ENCODE results near the gene LCORL. TPM values are rescaled to one million over a fixed set of nuclear protein-coding genes. Genes with fewer than 3 reads are reported as not detected.

Gene LCORL
- total RNA-seq, 3 donors from 2014 or later, result 17.6 to 21.9 (median 19.0) TPM

DNA sequence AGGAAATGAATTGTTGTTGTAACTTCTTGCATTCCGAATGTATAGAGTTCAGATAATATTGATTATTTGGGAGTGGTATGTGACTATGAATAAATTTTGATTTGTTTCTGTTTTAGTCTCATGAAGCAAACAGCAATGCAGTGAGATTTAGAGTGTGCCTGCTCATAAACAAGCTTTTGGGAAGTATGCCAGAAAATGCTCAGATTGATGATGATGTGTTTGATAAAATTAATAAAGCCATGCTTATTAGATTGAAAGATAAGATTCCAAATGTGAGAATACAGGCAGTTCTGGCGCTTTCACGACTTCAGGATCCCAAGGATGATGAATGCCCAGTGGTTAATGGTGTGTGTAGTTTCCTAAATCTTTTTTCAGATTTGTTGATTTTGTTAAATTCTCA is 208.8 kb downstream of the LCORL start:
- Histone ChIP-seq H3K4me1 (ENCODE audit: low read depth) (peaks cover 20% of the 10 kb centered on the region), H3K36me3 (ENCODE audit: low read depth) (no peaks in the 10 kb centered on the region), H3K9me3 (no peaks in the 10 kb centered on the region), H3K4me3 (no peak overlapping the region)
- ATAC-seq, result no peak
- intact Hi-C loops (cut with DNase I, micrococcal nuclease), result no loop called here
- TF ChIP-seq, protein P1, sequence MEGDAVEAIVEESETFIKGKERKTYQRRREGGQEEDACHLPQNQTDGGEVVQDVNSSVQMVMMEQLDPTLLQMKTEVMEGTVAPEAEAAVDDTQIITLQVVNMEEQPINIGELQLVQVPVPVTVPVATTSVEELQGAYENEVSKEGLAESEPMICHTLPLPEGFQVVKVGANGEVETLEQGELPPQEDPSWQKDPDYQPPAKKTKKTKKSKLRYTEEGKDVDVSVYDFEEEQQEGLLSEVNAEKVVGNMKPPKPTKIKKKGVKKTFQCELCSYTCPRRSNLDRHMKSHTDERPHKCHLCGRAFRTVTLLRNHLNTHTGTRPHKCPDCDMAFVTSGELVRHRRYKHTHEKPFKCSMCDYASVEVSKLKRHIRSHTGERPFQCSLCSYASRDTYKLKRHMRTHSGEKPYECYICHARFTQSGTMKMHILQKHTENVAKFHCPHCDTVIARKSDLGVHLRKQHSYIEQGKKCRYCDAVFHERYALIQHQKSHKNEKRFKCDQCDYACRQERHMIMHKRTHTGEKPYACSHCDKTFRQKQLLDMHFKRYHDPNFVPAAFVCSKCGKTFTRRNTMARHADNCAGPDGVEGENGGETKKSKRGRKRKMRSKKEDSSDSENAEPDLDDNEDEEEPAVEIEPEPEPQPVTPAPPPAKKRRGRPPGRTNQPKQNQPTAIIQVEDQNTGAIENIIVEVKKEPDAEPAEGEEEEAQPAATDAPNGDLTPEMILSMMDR (IDR thresholded peaks at IDR 0.05), result no peak
- no peak for DNase-seq

DNA sequence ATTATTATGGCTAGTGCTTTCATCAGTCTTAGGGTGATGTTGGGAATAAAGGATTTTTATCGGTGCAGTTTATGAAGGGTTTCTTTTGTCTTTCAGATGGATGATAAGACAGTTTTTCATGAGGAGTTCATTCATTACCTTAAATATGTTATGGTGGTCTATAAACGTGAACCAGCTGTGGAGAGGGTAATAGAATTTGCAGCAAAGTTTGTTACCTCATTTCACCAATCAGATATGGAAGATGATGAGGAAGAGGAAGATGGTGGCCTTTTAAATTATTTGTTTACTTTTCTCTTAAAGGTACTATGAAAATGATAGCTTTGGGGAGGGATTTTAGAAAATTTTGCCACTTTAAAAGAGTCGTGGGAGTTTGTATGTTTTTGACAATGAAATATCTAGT is 209.4 kb downstream of the LCORL start:
- Histone ChIP-seq H3K36me3 (ENCODE audit: low read depth) (no peaks in the 10 kb centered on the region), H3K4me1 (ENCODE audit: low read depth) (peaks cover 27% of the 10 kb centered on the region), H3K4me3 (no peak overlapping the region), H3K9me3 (no peaks in the 10 kb centered on the region)
- intact Hi-C loops (cut with DNase I, micrococcal nuclease), result no loop called here
- ATAC-seq, result no peak
- DNase-seq, result no peak
- TF ChIP-seq, protein P1 (IDR thresholded peaks at IDR 0.05), result no peak

DNA sequence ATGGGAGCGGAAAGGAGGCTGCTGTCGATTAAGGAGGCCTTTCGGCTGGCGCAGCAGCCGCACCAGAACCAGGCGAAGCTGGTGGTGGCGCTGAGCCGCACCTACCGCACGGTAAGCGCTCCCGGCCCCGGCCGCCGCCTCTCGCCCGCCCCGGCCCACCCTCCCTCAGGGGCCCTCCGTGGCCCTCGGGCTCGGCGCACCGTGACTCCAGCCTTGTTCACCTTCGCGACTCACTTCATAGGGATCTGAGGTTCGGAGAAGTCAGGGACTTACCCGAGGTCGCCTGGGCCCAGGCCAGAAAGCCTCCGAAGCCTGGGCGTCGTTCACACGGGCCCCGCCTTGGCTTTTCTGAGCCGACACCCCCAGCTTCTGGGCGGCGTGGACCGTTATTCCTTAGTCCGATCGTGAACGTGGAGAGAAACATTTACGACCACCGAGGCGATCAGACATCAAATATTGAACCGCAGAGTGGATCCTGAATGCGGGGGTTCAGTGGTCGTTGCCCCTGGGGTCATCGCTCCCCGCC is 210.4 kb downstream of the LCORL start:
- Histone ChIP-seq H3K4me1 (ENCODE audit: low read depth) (peaks cover 36% of the 10 kb centered on the region), H3K4me3 (peak overlapping the region; percentile 74), H3K9me3 (no peaks in the 10 kb centered on the region), H3K36me3 (ENCODE audit: low read depth) (no peaks in the 10 kb centered on the region)
- TF ChIP-seq, protein P1 (IDR thresholded peaks at IDR 0.05), result no peak
- DNase-seq (peak in 1 of 3 donors; percentile 32), ATAC-seq (peak; percentile 39)
- intact Hi-C loops (cut with DNase I, micrococcal nuclease), result no loop called here

DNA sequence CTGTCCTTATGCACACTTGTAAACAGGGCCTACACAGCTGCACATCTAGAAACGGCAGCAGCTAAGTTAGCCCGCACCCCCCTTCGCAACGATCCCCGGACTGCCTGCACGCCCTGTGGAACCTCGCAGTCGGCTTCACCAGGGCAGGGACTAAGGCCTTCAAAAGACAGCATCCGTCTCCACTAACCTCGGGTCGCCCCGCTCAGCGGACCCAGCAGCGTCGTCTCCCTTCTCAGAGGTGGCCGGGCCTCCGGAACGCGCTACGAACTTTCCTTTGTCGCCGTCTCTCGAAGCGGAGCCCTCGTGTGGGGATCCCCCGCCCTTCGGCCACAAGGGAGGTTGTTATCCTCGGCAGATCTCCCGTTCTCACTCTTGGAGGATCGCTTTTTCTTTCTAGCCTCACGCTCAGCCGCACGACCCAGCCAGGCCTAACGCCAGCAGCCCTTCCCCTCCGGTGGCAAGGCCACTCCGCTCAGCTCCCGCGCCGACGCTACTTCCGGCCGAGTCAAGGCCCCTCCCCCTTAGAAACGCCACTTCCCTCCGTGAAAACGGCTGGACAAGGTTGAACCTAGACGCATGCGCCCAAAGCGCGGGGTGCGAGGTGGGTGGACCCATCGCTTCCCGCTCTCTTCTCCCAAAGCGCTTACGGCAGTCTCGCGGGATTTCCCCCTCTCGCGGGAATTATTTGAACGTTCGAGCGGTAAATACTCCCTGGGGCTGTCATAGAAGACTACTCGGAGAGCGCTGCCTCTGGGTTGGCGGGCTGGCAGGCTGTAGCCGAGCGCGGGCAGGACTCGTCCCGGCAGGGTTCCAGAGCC is 211.1 kb downstream of the LCORL start, which contains the start of the genes DCAF16 and NCAPG:
TSS of gene DCAF16 (minus strand) at position 498 of the 818 bp plus-strand sequence. CDS start 6,616 bp downstream, outside the sequence.
TSS of gene NCAPG (plus strand) at position 720 of the 818 bp plus-strand sequence. CDS start 99 bp downstream, outside the sequence.
- TF ChIP-seq, protein P1 (IDR thresholded peaks at IDR 0.05), result no peak
- Histone ChIP-seq H3K36me3 (ENCODE audit: low read depth) (no peaks in the 10 kb centered on the region), H3K4me3 (peak within 1 kb of the TSS; percentile 74), H3K4me1 (ENCODE audit: low read depth) (peaks cover 37% of the 10 kb centered on the region), H3K9me3 (no peaks in the 10 kb centered on the region)
- intact Hi-C loops (cut with DNase I, micrococcal nuclease), result no loop called here
- ATAC-seq, result peak; percentile 99
- peak; percentile 99 to 100 (median 100) for DNase-seq

DNA sequence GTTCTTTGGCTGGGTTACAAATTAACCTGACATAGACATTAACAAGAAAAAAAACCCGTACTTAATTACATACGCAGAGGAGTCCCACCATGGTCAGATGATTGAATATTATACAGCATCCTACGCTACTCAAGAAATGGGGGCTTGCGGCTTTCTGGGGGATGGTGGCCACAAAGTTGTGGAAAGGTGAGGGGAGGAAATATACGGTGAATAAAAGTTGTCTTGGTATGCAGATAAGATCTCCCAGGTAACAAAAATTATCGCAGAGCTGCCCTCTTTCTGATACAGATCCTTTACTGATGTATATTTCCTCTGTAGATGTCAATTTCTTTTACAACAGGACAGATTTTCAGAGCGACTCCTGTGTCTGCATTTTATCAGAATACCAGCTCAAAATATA is 211.9 kb downstream of the LCORL start:
- Histone ChIP-seq H3K4me3 (peak overlapping the region; percentile 74), H3K4me1 (ENCODE audit: low read depth) (peaks cover 37% of the 10 kb centered on the region), H3K36me3 (ENCODE audit: low read depth) (no peaks in the 10 kb centered on the region), H3K9me3 (no peaks in the 10 kb centered on the region)
- ATAC-seq, result no peak
- DNase-seq, result no peak
- TF ChIP-seq, protein P1 (IDR thresholded peaks at IDR 0.05), result no peak
- intact Hi-C loops (cut with DNase I, micrococcal nuclease), result no loop called here

Data from mucosa of descending colon (tissue), 3 donors.